K562 (cell line): Measurements from ENCODE around the gene ARFIP2. TPM values are rescaled to one million over a fixed set of nuclear protein-coding genes. Genes with fewer than 3 reads are reported as not detected.
A peak's percentile ranks its signal among the peaks of the same experiment; 100 is the strongest.

ENCODE experiments used
- ARHGAP35 ChIP-seq: fragments of 450-650 bp; IDR thresholded peaks from 2 replicates; pipeline ENCODE4 v1.6.1; 2018; ENCODE audit not compliant: partially characterized antibody
- BMI1 ChIP-seq: fragments of 150-350 bp; IDR thresholded peaks from 2 replicates; pipeline ENCODE4 v1.6.1; 2014; ENCODE audit warnings: low read length
- C11orf30 ChIP-seq: fragments of 450-650 bp; IDR thresholded peaks from 2 replicates; pipeline ENCODE4 v1.6.1; 2016; ENCODE audit warnings: low read depth, mild to moderate bottlenecking
- CAMTA2 ChIP-seq: fragments of 250-450 bp; sonication (Bioruptor Pico); conservative IDR thresholded peaks from 2 replicates; pipeline ENCODE4 v1.5.1; 2022
- CREB1 ChIP-seq, 2 experiments: sonication (generic) in 1 of 2; formaldehyde crosslinking in 1 of 2; IDR thresholded peaks; 2 replicates each; pipeline versions ENCODE4 v1.6.1 to v1.8.0; 2012 to 2022; ENCODE audit warnings: inconsistent platforms in 1 of 2, mild to moderate bottlenecking in 1 of 2, missing genetic modification reagents in 1 of 2, moderate library complexity in 1 of 2
- CXXC5 ChIP-seq: fragments of 250-450 bp; sonication (Bioruptor Pico); IDR thresholded peaks from 2 replicates; pipeline ENCODE4 v1.8.0; 2022; ENCODE audit warnings: inconsistent platforms, mild to moderate bottlenecking, moderate library complexity
- ETV1 ChIP-seq: fragments of 450-650 bp; conservative IDR thresholded peaks from 2 replicates; pipeline ENCODE4 v1.6.1; 2016; ENCODE audit warnings: missing genetic modification characterization, control low read depth, low read depth, missing compliant biosample characterization
- ETV6 ChIP-seq, 3 experiments: fragments of 150-350 bp in 1 of 3; sonication (generic) in 1 of 3; formaldehyde crosslinking in 1 of 3; IDR thresholded peaks; 2 replicates each; pipeline versions ENCODE4 v1.6.1 to v1.8.0; 2014 to 2022; ENCODE audit warnings: borderline replicate concordance in 2 of 3, low read depth in 2 of 3, antibody characterized with exemption in 1 of 3, low read length in 1 of 3, mild to moderate bottlenecking in 1 of 3, missing genetic modification reagents in 1 of 3
- MYC ChIP-seq, 2 experiments: fragments of 250-450 bp in 1 of 2; sonication (Bioruptor Pico) in 1 of 2; IDR thresholded peaks; 2 replicates each; pipeline versions ENCODE4 v1.5.1 to v1.6.1; 2012 to 2021; ENCODE audit warnings: low read depth in 2 of 2, borderline replicate concordance in 1 of 2, improper control_type of control experiment in 1 of 2, low read length in 1 of 2, mild to moderate bottlenecking in 1 of 2, moderate library complexity in 1 of 2
- PHF20 ChIP-seq: fragments of 450-650 bp; IDR thresholded peaks from 2 replicates; pipeline ENCODE4 v1.6.1; 2018; ENCODE audit not compliant: partially characterized antibody
- TCF3 ChIP-seq: sonication (generic); formaldehyde crosslinking; IDR thresholded peaks from 2 replicates; pipeline ENCODE4 v1.4.0; 2020; ENCODE audit warnings: mild to moderate bottlenecking, missing genetic modification reagents
- TCFL5 ChIP-seq: fragments of 250-450 bp; sonication (Bioruptor Pico); conservative IDR thresholded peaks from 2 replicates; pipeline ENCODE4 v1.6.1; 2021; ENCODE audit warnings: mild to moderate bottlenecking, moderate library complexity, matching md5 sums
- TRIM28 ChIP-seq: fragments of 450-650 bp; IDR thresholded peaks from 2 replicates; pipeline ENCODE4 v1.6.1; 2017
- ZNF347 ChIP-seq: fragments of 450-650 bp; formaldehyde crosslinking; IDR thresholded peaks from 2 replicates; pipeline ENCODE4 v1.4.0; 2020; ENCODE audit warnings: low read depth, mild to moderate bottlenecking, moderate library complexity
- ZNF398 ChIP-seq: fragments of 250-450 bp; sonication (Bioruptor Pico); IDR thresholded peaks from 2 replicates; pipeline ENCODE4 v1.8.0; 2021; ENCODE audit warnings: moderate library complexity, mild to moderate bottlenecking, inconsistent platforms
- polyA plus RNA-seq, 8 experiments: library from polyadenylated mRNA; depleted of rRNA in 4 of 8; stranded (reverse) in 5 of 8; unstranded in 3 of 8; fragments of >200 nt; fragmentation: Nextera tagmentation in 2 of 8; fragmentation: Illumina TruSeq in 1 of 8; extraction: Ambion mirVana in 2 of 8; extraction: Trizol in 1 of 8; gene quantifications; 2 replicates each; pipeline versions ENCODE4 v1.2.1 to v1.2.3, GENCODE V29; 2011 to 2014; ENCODE audit warnings: inconsistent platforms in 1 of 8, missing spikeins in 1 of 8
- total RNA-seq, 7 experiments: library from RNA; depleted of rRNA in 6 of 7; stranded (reverse); fragments of >200 nt in 6 of 7; fragmentation: Illumina TruSeq in 2 of 7; extraction: Trizol in 2 of 7; gene quantifications; 2 replicates each; pipeline versions ENCODE4 v1.2.1 to v1.2.3, GENCODE V29; 2011 to 2021; ENCODE audit warnings: low replicate concordance in 1 of 7
- TF ChIP-seq, protein P1 (sequence below): fragments of 450-650 bp; formaldehyde crosslinking; IDR thresholded peaks from 2 replicates; pipeline ENCODE4 v1.4.0; 2020; ENCODE audit warnings: mild to moderate bottlenecking, moderate library complexity

Gene ARFIP2
- total and polyA plus RNA-seq, 9 of the 15 experiments (the other 6 are each of a cell fraction or from before 2014, with no cell fraction given): 11.8 to 74.1 (median 41.0) TPM

DNA sequence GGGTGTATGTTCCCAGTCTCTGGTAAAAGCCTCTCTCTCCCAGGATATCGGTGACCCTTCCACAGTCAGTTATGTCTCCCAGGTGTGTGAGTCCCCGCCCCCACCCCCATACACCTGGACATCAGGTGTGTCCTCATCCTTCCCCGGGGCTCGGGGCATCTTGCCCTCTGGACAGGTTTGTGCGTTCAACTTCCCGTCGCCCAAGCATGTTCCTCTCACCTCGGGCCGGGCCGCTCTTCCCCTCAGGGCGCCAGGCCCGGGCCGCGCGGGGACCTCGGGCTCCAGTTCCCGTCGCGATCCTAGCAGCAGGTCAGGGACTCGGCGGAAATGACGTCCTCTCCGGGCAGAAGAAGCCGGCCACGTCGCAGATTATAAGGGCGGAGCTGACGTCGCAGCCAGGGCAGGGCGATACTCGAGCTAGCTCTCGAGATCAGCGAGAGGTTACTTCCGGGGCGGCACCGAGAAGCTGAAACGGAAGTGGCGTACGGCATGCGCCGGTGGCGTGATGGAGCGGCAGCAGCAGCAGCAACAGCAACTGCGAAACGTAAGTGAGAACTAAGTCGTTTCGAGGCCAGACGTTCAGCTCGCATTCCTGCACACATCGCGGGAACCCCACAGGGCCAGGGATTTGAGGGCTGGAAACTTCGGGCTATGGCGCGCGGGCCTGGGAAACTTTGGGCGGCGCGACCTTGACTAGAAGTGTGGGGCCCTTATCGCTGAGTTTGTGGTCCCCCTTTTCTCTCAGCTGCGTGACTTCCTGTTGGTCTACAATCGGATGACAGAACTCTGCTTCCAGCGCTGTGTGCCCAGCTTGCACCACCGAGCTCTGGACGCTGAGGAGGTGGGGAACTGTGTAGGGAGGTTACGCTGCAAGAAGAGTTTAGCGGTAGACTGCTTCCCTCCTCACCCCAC is at the start of gene ARFIP2, which contains the start of gene TIMM10B (continued):
- TF ChIP-seq C11orf30: peak; percentile 95
- no peak for TF ChIP-seq ZNF398 (CRISPR knock-in tag)
- peak; percentile 86 for TF ChIP-seq MYC (IDR thresholded peaks at IDR 0.05; ENCODE audit: low read depth, low read length)
- TF ChIP-seq MYC (CRISPR knock-in tag; IDR thresholded peaks at IDR 0.05; ENCODE audit: borderline replicate concordance, low read depth): no peak
- no peak for TF ChIP-seq TCFL5 (CRISPR knock-in tag)
- peak; percentile 92 for TF ChIP-seq ETV1 (tag)
- no peak for TF ChIP-seq BMI1
- TF ChIP-seq, protein P1, sequence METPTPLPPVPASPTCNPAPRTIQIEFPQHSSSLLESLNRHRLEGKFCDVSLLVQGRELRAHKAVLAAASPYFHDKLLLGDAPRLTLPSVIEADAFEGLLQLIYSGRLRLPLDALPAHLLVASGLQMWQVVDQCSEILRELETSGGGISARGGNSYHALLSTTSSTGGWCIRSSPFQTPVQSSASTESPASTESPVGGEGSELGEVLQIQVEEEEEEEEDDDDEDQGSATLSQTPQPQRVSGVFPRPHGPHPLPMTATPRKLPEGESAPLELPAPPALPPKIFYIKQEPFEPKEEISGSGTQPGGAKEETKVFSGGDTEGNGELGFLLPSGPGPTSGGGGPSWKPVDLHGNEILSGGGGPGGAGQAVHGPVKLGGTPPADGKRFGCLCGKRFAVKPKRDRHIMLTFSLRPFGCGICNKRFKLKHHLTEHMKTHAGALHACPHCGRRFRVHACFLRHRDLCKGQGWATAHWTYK (CRISPR knock-in tag): no peak
- TF ChIP-seq ARHGAP35: no peak
- TF ChIP-seq ZNF347: no peak
- TF ChIP-seq ETV6 (IDR thresholded peaks at IDR 0.05; ENCODE audit: borderline replicate concordance in 1 of 2, low read depth in 2 of 2, low read length in 1 of 2): 0 out of 4 replicates have a peak, but pooled peaks of 1 of the 2 experiments have one; percentile 36
- TF ChIP-seq ETV6 (CRISPR knock-in tag; IDR thresholded peaks at IDR 0.05; ENCODE audit: borderline replicate concordance): no peak
- TF ChIP-seq PHF20: peak; percentile 80
- no peak for TF ChIP-seq TCF3 (CRISPR knock-in tag)
- peak; percentile 98 for TF ChIP-seq CREB1 (IDR thresholded peaks at IDR 0.05)
- peak; percentile 98 for TF ChIP-seq CREB1 (CRISPR knock-in tag; IDR thresholded peaks at IDR 0.05)
- TF ChIP-seq CXXC5 (CRISPR knock-in tag): peak; percentile 93
- TF ChIP-seq CAMTA2 (CRISPR knock-in tag): no peak
- TF ChIP-seq TRIM28: no peak; the same call in 1 of the 2 replicates
